Memory B cell (primary cell): ENCODE measurements around the gene MED13L.

Experiments used
- ATAC-seq: fragments of 150-1000 bp; cut with Tn5 transposase; 2 replicates; pipeline ENCODE4 v1.10.0; 2021; ENCODE audit warnings: low read depth, mild to moderate bottlenecking, moderate library complexity
- DNase-seq, 2 donors: peaks; one replicate each; pipeline ENCODE4 v3.0.0; 2022; ENCODE audit warnings: low spot score in 2 of 2
- H3K27ac Mint-ChIP-seq: one replicate; pipeline ENCODE4 v1.8.0; 2022; ENCODE audit warnings: mild to moderate bottlenecking, moderate library complexity, mixed read lengths
- H3K27me3 Mint-ChIP-seq: one replicate; pipeline ENCODE4 v1.8.0; 2022; ENCODE audit warnings: mixed read lengths
- H3K36me3 Mint-ChIP-seq: one replicate; pipeline ENCODE4 v1.8.0; 2022; ENCODE audit warnings: mild to moderate bottlenecking, mixed read lengths
- H3K4me1 Mint-ChIP-seq: one replicate; pipeline ENCODE4 v1.8.0; 2022; ENCODE audit warnings: mixed read lengths
- H3K4me3 Mint-ChIP-seq: one replicate; pipeline ENCODE4 v1.8.0; 2022; ENCODE audit warnings: mild to moderate bottlenecking, moderate library complexity, mixed read lengths
- H3K9me3 Mint-ChIP-seq: one replicate; pipeline ENCODE4 v1.8.0; 2022; ENCODE audit warnings: mixed read lengths

The MED13L gene

GRCh38 chr12:116070444-116070843, 207.0 kb downstream of the MED13L start:
- DNase-seq (no peak), ATAC-seq (no peak)
- peaks cover 26% of the 10 kb centered on the region for H3K4me1 Mint-ChIP-seq
- peak overlapping the region; percentile 72 for H3K27ac Mint-ChIP-seq
- no peaks in the 10 kb centered on the region for H3K36me3 Mint-ChIP-seq
- no peaks in the 10 kb centered on the region for H3K27me3 Mint-ChIP-seq
- no peak overlapping the region for H3K4me3 Mint-ChIP-seq
- no peaks in the 10 kb centered on the region for H3K9me3 Mint-ChIP-seq

GRCh38 chr12:116069943-116070342, 207.6 kb downstream of the MED13L start:
- no peaks in the 10 kb centered on the region for H3K9me3 Mint-ChIP-seq
- H3K4me1 Mint-ChIP-seq, result peaks cover 23% of the 10 kb centered on the region
- no peaks in the 10 kb centered on the region for H3K36me3 Mint-ChIP-seq
- no peak overlapping the region for H3K4me3 Mint-ChIP-seq
- H3K27ac Mint-ChIP-seq, result peak overlapping the region; percentile 72
- no peaks in the 10 kb centered on the region for H3K27me3 Mint-ChIP-seq
- ATAC-seq (no peak), DNase-seq (no peak)

GRCh38 chr12:116068853-116069252, 208.6 kb downstream of the MED13L start:
- ATAC-seq, result no peak
- Mint-ChIP-seq H3K27ac (peak overlapping the region; percentile 68), H3K27me3 (no peaks in the 10 kb centered on the region), H3K4me1 (peaks cover 26% of the 10 kb centered on the region), H3K9me3 (no peaks in the 10 kb centered on the region), H3K36me3 (no peaks in the 10 kb centered on the region), H3K4me3 (no peak overlapping the region)
- no peak for DNase-seq

- peak overlapping the region; percentile 68 for H3K27ac Mint-ChIP-seq
- H3K9me3 Mint-ChIP-seq, result no peaks in the 10 kb centered on the region
- no peak for ATAC-seq
- H3K4me3 Mint-ChIP-seq, result no peak overlapping the region
- no peak for DNase-seq
- no peaks in the 10 kb centered on the region for H3K27me3 Mint-ChIP-seq
- no peaks in the 10 kb centered on the region for H3K36me3 Mint-ChIP-seq
- H3K4me1 Mint-ChIP-seq, result peaks cover 26% of the 10 kb centered on the region
Measured at GRCh38 chr12:116068371-116068770, 209.1 kb downstream of the MED13L start.

GRCh38 chr12:116067892-116068291, 209.6 kb downstream of the MED13L start:
- H3K9me3 Mint-ChIP-seq, result no peaks in the 10 kb centered on the region
- H3K27ac Mint-ChIP-seq, result peak overlapping the region; percentile 68
- H3K4me3 Mint-ChIP-seq, result no peak overlapping the region
- H3K4me1 Mint-ChIP-seq, result peaks cover 26% of the 10 kb centered on the region
- DNase-seq, result no peak
- ATAC-seq, result no peak
- no peaks in the 10 kb centered on the region for H3K27me3 Mint-ChIP-seq
- no peaks in the 10 kb centered on the region for H3K36me3 Mint-ChIP-seq

- DNase-seq (peak; percentile 24 to 43), ATAC-seq (peak; percentile 83)
- Mint-ChIP-seq H3K4me3 (no peak overlapping the region), H3K36me3 (no peaks in the 10 kb centered on the region), H3K27me3 (no peaks in the 10 kb centered on the region), H3K4me1 (peaks cover 23% of the 10 kb centered on the region), H3K27ac (no peak overlapping the region), H3K9me3 (no peaks in the 10 kb centered on the region)
Measured at GRCh38 chr12:116066381-116067230, 210.9 kb downstream of the MED13L start.

GRCh38 chr12:116065606-116066005, 211.9 kb downstream of the MED13L start:
- DNase-seq, result no peak
- no peak for ATAC-seq
- Mint-ChIP-seq H3K4me3 (no peak overlapping the region), H3K36me3 (no peaks in the 10 kb centered on the region), H3K9me3 (no peaks in the 10 kb centered on the region), H3K27ac (no peak overlapping the region), H3K4me1 (peaks cover 27% of the 10 kb centered on the region), H3K27me3 (no peaks in the 10 kb centered on the region)

- H3K27ac Mint-ChIP-seq, result no peak overlapping the region
- no peaks in the 10 kb centered on the region for H3K9me3 Mint-ChIP-seq
- ATAC-seq (no peak), DNase-seq (no peak)
- H3K36me3 Mint-ChIP-seq, result no peaks in the 10 kb centered on the region
- no peaks in the 10 kb centered on the region for H3K27me3 Mint-ChIP-seq
- peaks cover 27% of the 10 kb centered on the region for H3K4me1 Mint-ChIP-seq
- no peak overlapping the region for H3K4me3 Mint-ChIP-seq
Measured at GRCh38 chr12:116064493-116064892, 213.0 kb downstream of the MED13L start.

- Mint-ChIP-seq H3K36me3 (peaks cover 2% of the 10 kb centered on the region), H3K4me1 (peaks cover 23% of the 10 kb centered on the region), H3K27me3 (no peaks in the 10 kb centered on the region), H3K4me3 (no peak overlapping the region), H3K27ac (peak overlapping the region; percentile 50), H3K9me3 (no peaks in the 10 kb centered on the region)
- no peak for ATAC-seq
- DNase-seq, result no peak
Measured at GRCh38 chr12:116062698-116063097, 214.8 kb downstream of the MED13L start.

- Mint-ChIP-seq H3K36me3 (peaks cover 2% of the 10 kb centered on the region), H3K4me1 (peaks cover 17% of the 10 kb centered on the region), H3K27me3 (no peaks in the 10 kb centered on the region), H3K9me3 (no peaks in the 10 kb centered on the region), H3K4me3 (peak overlapping the region; percentile 63), H3K27ac (peak overlapping the region; percentile 88)
- peak; percentile 99 for ATAC-seq
- peak in 1 of 2 donors; percentile 23 for DNase-seq
Measured at GRCh38 chr12:116060764-116061163, 216.7 kb downstream of the MED13L start.

- Mint-ChIP-seq H3K4me3 (peak overlapping the region; percentile 63), H3K9me3 (no peaks in the 10 kb centered on the region), H3K36me3 (peaks cover 2% of the 10 kb centered on the region), H3K27me3 (no peaks in the 10 kb centered on the region), H3K4me1 (peaks cover 14% of the 10 kb centered on the region), H3K27ac (peak overlapping the region; percentile 88)
- ATAC-seq (no peak), DNase-seq (no peak)
Measured at GRCh38 chr12:116059904-116060303, 217.6 kb downstream of the MED13L start.

- no peak overlapping the region for H3K4me3 Mint-ChIP-seq
- no peak overlapping the region for H3K27ac Mint-ChIP-seq
- no peaks in the 10 kb centered on the region for H3K9me3 Mint-ChIP-seq
- no peak for DNase-seq
- no peaks in the 10 kb centered on the region for H3K27me3 Mint-ChIP-seq
- peaks cover 15% of the 10 kb centered on the region for H3K4me1 Mint-ChIP-seq
- H3K36me3 Mint-ChIP-seq, result peaks cover 2% of the 10 kb centered on the region
- no peak for ATAC-seq
Measured at GRCh38 chr12:116058574-116058973, 218.9 kb downstream of the MED13L start.

GRCh38 chr12:116057356-116057755, 220.1 kb downstream of the MED13L start:
- H3K4me3 Mint-ChIP-seq, result no peak overlapping the region
- peaks cover 18% of the 10 kb centered on the region for H3K4me1 Mint-ChIP-seq
- no peak for ATAC-seq

GRCh38 chr12:116055895-116056607, 221.4 kb downstream of the MED13L start:
- H3K9me3 Mint-ChIP-seq, result no peaks in the 10 kb centered on the region
- no peak overlapping the region for H3K27ac Mint-ChIP-seq
- peaks cover 21% of the 10 kb centered on the region for H3K4me1 Mint-ChIP-seq
- no peak overlapping the region for H3K4me3 Mint-ChIP-seq
- ATAC-seq (no peak), DNase-seq (no peak)
- no peaks in the 10 kb centered on the region for H3K27me3 Mint-ChIP-seq
- peaks cover 4% of the 10 kb centered on the region for H3K36me3 Mint-ChIP-seq

More at GRCh38 chr12:116057356-116057755, 220.1 kb downstream of the MED13L start:
- Mint-ChIP-seq H3K27me3 (no peaks in the 10 kb centered on the region), H3K9me3 (no peaks in the 10 kb centered on the region), H3K27ac (no peak overlapping the region), H3K36me3 (peaks cover 2% of the 10 kb centered on the region)
- no peak for DNase-seq
